ENCODE measurements around the gene IMPACT.

DNA sequence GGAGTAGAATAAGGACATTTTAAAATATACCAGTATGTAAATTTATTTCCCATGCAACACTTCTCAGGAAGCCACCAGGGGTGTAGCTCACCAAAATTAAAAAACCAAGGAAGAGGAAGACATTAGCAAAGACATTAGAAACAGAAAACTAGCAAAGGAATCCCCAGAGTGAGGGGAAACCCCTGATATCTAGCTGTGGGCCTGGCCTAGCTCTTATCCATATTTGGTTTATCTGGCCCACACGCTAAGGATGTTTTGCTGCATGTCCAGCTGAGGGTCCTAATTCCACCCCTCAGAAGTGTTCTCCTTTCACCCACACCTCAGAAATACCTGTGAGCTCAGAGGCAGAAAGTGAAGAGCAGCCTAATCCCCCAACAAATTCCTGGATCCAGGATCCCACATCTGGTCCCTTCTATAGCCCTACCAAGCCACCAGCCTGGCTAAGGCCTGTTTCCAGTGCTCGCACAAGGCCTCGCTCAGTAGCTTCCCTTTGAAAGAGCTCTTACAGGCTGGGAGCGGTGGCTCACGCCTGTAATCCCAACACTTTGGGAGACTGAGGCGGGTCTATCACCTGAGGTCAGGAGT is 46.2 kb upstream of the IMPACT start:
- TF ChIP-seq, protein P1, sequence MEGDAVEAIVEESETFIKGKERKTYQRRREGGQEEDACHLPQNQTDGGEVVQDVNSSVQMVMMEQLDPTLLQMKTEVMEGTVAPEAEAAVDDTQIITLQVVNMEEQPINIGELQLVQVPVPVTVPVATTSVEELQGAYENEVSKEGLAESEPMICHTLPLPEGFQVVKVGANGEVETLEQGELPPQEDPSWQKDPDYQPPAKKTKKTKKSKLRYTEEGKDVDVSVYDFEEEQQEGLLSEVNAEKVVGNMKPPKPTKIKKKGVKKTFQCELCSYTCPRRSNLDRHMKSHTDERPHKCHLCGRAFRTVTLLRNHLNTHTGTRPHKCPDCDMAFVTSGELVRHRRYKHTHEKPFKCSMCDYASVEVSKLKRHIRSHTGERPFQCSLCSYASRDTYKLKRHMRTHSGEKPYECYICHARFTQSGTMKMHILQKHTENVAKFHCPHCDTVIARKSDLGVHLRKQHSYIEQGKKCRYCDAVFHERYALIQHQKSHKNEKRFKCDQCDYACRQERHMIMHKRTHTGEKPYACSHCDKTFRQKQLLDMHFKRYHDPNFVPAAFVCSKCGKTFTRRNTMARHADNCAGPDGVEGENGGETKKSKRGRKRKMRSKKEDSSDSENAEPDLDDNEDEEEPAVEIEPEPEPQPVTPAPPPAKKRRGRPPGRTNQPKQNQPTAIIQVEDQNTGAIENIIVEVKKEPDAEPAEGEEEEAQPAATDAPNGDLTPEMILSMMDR (IDR thresholded peaks at IDR 0.05; ENCODE audit: insufficient read depth, low read depth, low read length): no peak
- no peak for TF ChIP-seq EZH2 (IDR thresholded peaks at IDR 0.05; ENCODE audit: insufficient read depth, low read length)

Data from astrocyte (in vitro differentiated cells and primary cell).